Common myeloid progenitor, CD34-positive (primary cell): ENCODE measurements around the gene TRABD. TPM values are rescaled to one million over a fixed set of nuclear protein-coding genes. Genes with fewer than 3 reads are reported as not detected.
"Not testable (repeated sequence)": the region's sequence is repeated elsewhere in the genome, so short reads cannot be mapped to it uniquely, and the experiment has no call there.

Experiments used
- CTCF ChIA-PET: fragments of 350-600 bp; sonication (Branson Sonifier 250); formaldehyde crosslinking; loops from one replicate; lab custom pipeline; 2021; ENCODE audit warnings: antibody characterized with exemption; lab: Charles Lee
- POLR2A ChIA-PET: fragments of 350-600 bp; sonication (Branson Sonifier 250); formaldehyde crosslinking; loops from one replicate; lab custom pipeline; 2021; ENCODE audit warnings: antibody characterized with exemption; lab: Charles Lee
- DNase-seq, 3 donors: peaks; one replicate each; pipeline versions ENCODE4 v3.0.0 to v3.0.0-alpha.2; 2013
- H3K27ac ChIP-seq, 2 experiments: 1 replicate in 1 of 2; 2 replicates in 1 of 2; pipeline ENCODE4 v1.7.0; 2013; ENCODE audit warnings: inconsistent platforms in 2 of 2, low read length in 2 of 2, mild to moderate bottlenecking in 2 of 2, low read depth in 1 of 2, moderate library complexity in 1 of 2; ENCODE audit not compliant: severe bottlenecking in 2 of 2, insufficient read depth in 1 of 2, poor library complexity in 1 of 2
- H3K27me3 ChIP-seq, 5 experiments: replicated peaks in 2 of 5; 1 replicate in 3 of 5; 2 replicates in 2 of 5; pipeline versions ENCODE4 v1.6.1 to v1.7.0; 2013; ENCODE audit warnings: low read length in 4 of 5, mild to moderate bottlenecking in 2 of 5, moderate library complexity in 2 of 5, inconsistent platforms in 1 of 5; ENCODE audit not compliant: insufficient read depth in 5 of 5, control insufficient read depth in 4 of 5
- H3K36me3 ChIP-seq, 4 experiments: 1 replicate in 2 of 4; 2 replicates in 2 of 4; pipeline versions ENCODE4 v1.6.1 to v1.7.0; 2013; ENCODE audit warnings: low read length in 3 of 4, control low read depth in 1 of 4, mild to moderate bottlenecking in 1 of 4; ENCODE audit not compliant: control insufficient read depth in 4 of 4, insufficient read depth in 4 of 4
- H3K4me1 ChIP-seq, 4 experiments: 1 replicate in 3 of 4; 2 replicates in 1 of 4; pipeline versions ENCODE4 v1.6.1 to v1.7.1; 2013; ENCODE audit warnings: low read length in 3 of 4, mild to moderate bottlenecking in 3 of 4, control low read depth in 1 of 4, inconsistent platforms in 1 of 4, moderate library complexity in 1 of 4; ENCODE audit not compliant: control insufficient read depth in 4 of 4, insufficient read depth in 4 of 4; ENCODE audit errors: control extremely low read depth in 1 of 4
- H3K4me3 ChIP-seq, 7 experiments: 1 replicate in 4 of 7; 2 replicates in 3 of 7; pipeline versions ENCODE4 v1.5.1 to v1.7.0; 2013; ENCODE audit warnings: mild to moderate bottlenecking in 7 of 7, low read length in 6 of 7, moderate library complexity in 6 of 7, inconsistent platforms in 2 of 7, low read depth in 2 of 7, control low read depth in 1 of 7; ENCODE audit not compliant: insufficient read depth in 4 of 7, control insufficient read depth in 1 of 7; ENCODE audit errors: extremely low read depth in 1 of 7
- H3K9me3 ChIP-seq, 5 experiments: 1 replicate in 4 of 5; 2 replicates in 1 of 5; pipeline versions ENCODE4 v1.6.1 to v1.7.1; 2013; ENCODE audit warnings: low read length in 4 of 5, mild to moderate bottlenecking in 2 of 5, inconsistent platforms in 1 of 5, low read depth in 1 of 5, moderate library complexity in 1 of 5; ENCODE audit not compliant: control insufficient read depth in 4 of 5, insufficient read depth in 2 of 5; ENCODE audit errors: control extremely low read depth in 1 of 5
- WGBS: methylation state at CpG from one replicate; pipeline ENCODE4 v1.1.5; 2013; ENCODE audit not compliant: insufficient coverage; 5-methylcytosine and 5-hydroxymethylcytosine counted together
- polyA plus RNA-seq: library from polyadenylated mRNA; unstranded; fragments of 120-200 nt; gene quantifications from one replicate; pipeline ENCODE4 v1.2.1, GENCODE V29; 2013

TRABD gene
- polyA plus RNA-seq = 37.8 TPM

GRCh38 chr22:50185375-50186087 lies at the start of gene TRABD:
TSS of gene TRABD (plus strand) at chr22:50185913. CDS start at chr22:50193061, 7,148 bp downstream.
- CTCF ChIA-PET = no interaction called here
- 3% methylated on average over 20 of the region's 90 CpGs for WGBS
- Histone ChIP-seq H3K27ac (peak within 1 kb of the TSS in 1 of 2 experiments; percentile 71), H3K9me3 (no peaks in the 10 kb centered on the region), H3K27me3 (peaks cover 0 to 6% (median 0%) of the 10 kb centered on the region in 5 experiments), H3K4me3 (peak within 1 kb of the TSS; percentile 35 to 73 (median 65)), H3K36me3 (peaks cover 0 to 9% (median 1%) of the 10 kb centered on the region in 4 experiments), H3K4me1 (peaks cover 0 to 62% (median 56%) of the 10 kb centered on the region in 4 experiments)
- peak; percentile 85 to 92 (median 92) for DNase-seq
- POLR2A ChIA-PET = interaction anchor here (1.9 kb wide), 1 partner anchor 15 kb away, joined by 7 read pairs; the partner anchor contains the start of gene PANX2

- ChIA-PET POLR2A (no interaction called here), CTCF (interaction anchor here (0.9 to 2.1 kb wide), 3 partner anchors 12 to 75 kb away, joined by 3 to 11 read pairs (median 3); no protein-coding TSS in a partner anchor)
- no peak for DNase-seq
- H3K27ac ChIP-seq = no peak overlapping the region
- peaks cover 0 to 2% (median 0%) of the 10 kb centered on the region in 4 experiments for H3K4me1 ChIP-seq
- H3K4me3 ChIP-seq = no peak overlapping the region
- no peaks in the 10 kb centered on the region for H3K27me3 ChIP-seq
- 100% methylated on average over 2 of the region's 5 CpGs for WGBS
- peaks cover 0 to 4% (median 0%) of the 10 kb centered on the region in 5 experiments for H3K9me3 ChIP-seq
- no peaks in the 10 kb centered on the region for H3K36me3 ChIP-seq
These were observed 49.1 kb upstream of the TRABD start for GRCh38 chr22:50136581-50137015.

GRCh38 chr22:50137277-50137676 lies 48.4 kb upstream of the TRABD start:
- CTCF ChIA-PET = interaction anchor here (0.9 to 2.1 kb wide), 3 partner anchors 12 to 74 kb away, joined by 3 to 11 read pairs (median 3); no protein-coding TSS in a partner anchor
- 92% methylated on average over 7 of the region's 9 CpGs for WGBS
- H3K27me3 ChIP-seq, POLR2A ChIA-PET, H3K4me1 ChIP-seq, H3K9me3 ChIP-seq, H3K36me3 ChIP-seq, H3K27ac ChIP-seq, DNase-seq, H3K4me3 ChIP-seq: not testable (repeated sequence)

GRCh38 chr22:50138041-50138440 lies 47.7 kb upstream of the TRABD start:
- Histone ChIP-seq H3K27ac (no peak overlapping the region), H3K4me1 (peaks cover 0 to 2% (median 0%) of the 10 kb centered on the region in 4 experiments), H3K4me3 (no peak overlapping the region), H3K27me3 (no peaks in the 10 kb centered on the region), H3K36me3 (no peaks in the 10 kb centered on the region), H3K9me3 (no peaks in the 10 kb centered on the region)
- no peak for DNase-seq
- CTCF ChIA-PET = interaction anchor here (1.1 to 1.4 kb wide), 2 partner anchors 12 to 69 kb away, joined by 3 to 4 read pairs; no protein-coding TSS in a partner anchor
- WGBS = 100% methylated on average over 4 of the region's 4 CpGs
- POLR2A ChIA-PET = no interaction called here

GRCh38 chr22:50138988-50139387 lies 46.7 kb upstream of the TRABD start:
- POLR2A ChIA-PET = interaction anchor here (0.6 kb wide), 1 partner anchor 53 kb away, joined by 4 read pairs; no protein-coding TSS in a partner anchor
- WGBS = 90% methylated on average over 9 of the region's 9 CpGs
- Histone ChIP-seq H3K4me1 (peaks cover 0 to 2% (median 0%) of the 10 kb centered on the region in 4 experiments), H3K27me3 (no peaks in the 10 kb centered on the region), H3K4me3 (no peak overlapping the region), H3K9me3 (no peaks in the 10 kb centered on the region), H3K36me3 (no peaks in the 10 kb centered on the region), H3K27ac (no peak overlapping the region)
- CTCF ChIA-PET = interaction anchor here (1.1 to 1.4 kb wide), 4 partner anchors 9 to 70 kb away, joined by 3 to 4 read pairs (median 3); no protein-coding TSS in a partner anchor
- no peak for DNase-seq

GRCh38 chr22:50139843-50140415 lies 45.8 kb upstream of the TRABD start:
- Histone ChIP-seq H3K27ac (no peak overlapping the region), H3K36me3 (no peaks in the 10 kb centered on the region), H3K27me3 (no peaks in the 10 kb centered on the region), H3K4me1 (peaks cover 0 to 2% (median 0%) of the 10 kb centered on the region in 4 experiments), H3K4me3 (no peak overlapping the region), H3K9me3 (no peaks in the 10 kb centered on the region)
- 85% methylated on average over 13 of the region's 15 CpGs for WGBS
- DNase-seq = peak in 2 of 3 donors; percentile 9 to 26
- CTCF ChIA-PET = interaction anchor here (1.1 to 1.3 kb wide), 2 partner anchors 9 to 14 kb away, joined by 3 read pairs; no protein-coding TSS in a partner anchor
- POLR2A ChIA-PET = no interaction called here
